Activated B cell treated with CpG ODN at 0.5 μM for 24 hours (primary cell): ENCODE results near the gene ADD2. TPM values are rescaled to one million over a fixed set of nuclear protein-coding genes. Genes with fewer than 3 reads are reported as not detected.

Experiments used
- ATAC-seq: fragments of 200-7000 bp; cut with Tn5 transposase; one replicate; pipeline ENCODE4 v1.10.0; 2021; ENCODE audit warnings: low read depth, mild to moderate bottlenecking, moderate library complexity
- CTCF ChIA-PET: fragments of 350-600 bp; sonication (Branson Sonifier 250); formaldehyde crosslinking; loops from one replicate; lab custom pipeline; 2021; ENCODE audit warnings: antibody characterized with exemption; lab: Charles Lee
- POLR2A ChIA-PET: fragments of 350-600 bp; sonication (Branson Sonifier 250); formaldehyde crosslinking; loops from one replicate; lab custom pipeline; 2021; ENCODE audit warnings: antibody characterized with exemption; lab: Charles Lee
- DNase-seq: peaks from one replicate; pipeline ENCODE4 v3.0.0; 2022
- H3K27ac Mint-ChIP-seq: one replicate; pipeline ENCODE4 v1.8.0; 2020; ENCODE audit warnings: mixed read lengths
- H3K27me3 Mint-ChIP-seq: one replicate; pipeline ENCODE4 v1.8.0; 2021; ENCODE audit warnings: mixed read lengths
- H3K36me3 Mint-ChIP-seq: one replicate; pipeline ENCODE4 v1.8.0; 2021; ENCODE audit warnings: low read depth, mixed read lengths
- H3K4me1 Mint-ChIP-seq: one replicate; pipeline ENCODE4 v1.8.0; 2021; ENCODE audit warnings: mixed read lengths
- H3K4me3 Mint-ChIP-seq: one replicate; pipeline ENCODE4 v1.8.0; 2020; ENCODE audit warnings: mild to moderate bottlenecking, mixed read lengths
- H3K9me3 Mint-ChIP-seq: one replicate; pipeline ENCODE4 v1.8.0; 2020; ENCODE audit warnings: mixed read lengths
- intact Hi-C: fragments of 100-400 bp; cut with micrococcal nuclease; formaldehyde crosslinking; loops from one replicate; pipeline ENCODE4 v1.15.1; 2024
- total RNA-seq: library from RNA; stranded (reverse); gene quantifications from 2 replicates; pipeline ENCODE4 v1.2.3, GENCODE V29; 2022
- TF ChIP-seq, protein P1 (sequence below): fragments of 200-600 bp; IDR thresholded peaks from one replicate; pipeline ENCODE4 v1.8.0; 2022; ENCODE audit warnings: antibody characterized with exemption, mild to moderate bottlenecking

The ADD2 gene
- total RNA-seq, 1 donor from 2014 or later = 12.5 TPM

- ChIA-PET CTCF (interaction anchor here (1.0 to 1.9 kb wide), 4 partner anchors 9 to 82 kb away, joined by 3 to 9 read pairs (median 5); partner anchors contain the start of gene FIGLA), POLR2A (interaction anchor here (1.0 kb wide), 1 partner anchor 45 kb away, joined by 3 read pairs; no protein-coding TSS in a partner anchor)
- H3K4me1 Mint-ChIP-seq = peaks cover 24% of the 10 kb centered on the region
- peak overlapping the region; percentile 67 for H3K4me3 Mint-ChIP-seq
- H3K27me3 Mint-ChIP-seq = peaks cover 21% of the 10 kb centered on the region
- DNase-seq (no peak), ATAC-seq (no peak)
- peak overlapping the region; percentile 47 for H3K27ac Mint-ChIP-seq
- H3K9me3 Mint-ChIP-seq = peaks cover 7% of the 10 kb centered on the region
- H3K36me3 Mint-ChIP-seq = no peaks in the 10 kb centered on the region
- TF ChIP-seq, protein P1, sequence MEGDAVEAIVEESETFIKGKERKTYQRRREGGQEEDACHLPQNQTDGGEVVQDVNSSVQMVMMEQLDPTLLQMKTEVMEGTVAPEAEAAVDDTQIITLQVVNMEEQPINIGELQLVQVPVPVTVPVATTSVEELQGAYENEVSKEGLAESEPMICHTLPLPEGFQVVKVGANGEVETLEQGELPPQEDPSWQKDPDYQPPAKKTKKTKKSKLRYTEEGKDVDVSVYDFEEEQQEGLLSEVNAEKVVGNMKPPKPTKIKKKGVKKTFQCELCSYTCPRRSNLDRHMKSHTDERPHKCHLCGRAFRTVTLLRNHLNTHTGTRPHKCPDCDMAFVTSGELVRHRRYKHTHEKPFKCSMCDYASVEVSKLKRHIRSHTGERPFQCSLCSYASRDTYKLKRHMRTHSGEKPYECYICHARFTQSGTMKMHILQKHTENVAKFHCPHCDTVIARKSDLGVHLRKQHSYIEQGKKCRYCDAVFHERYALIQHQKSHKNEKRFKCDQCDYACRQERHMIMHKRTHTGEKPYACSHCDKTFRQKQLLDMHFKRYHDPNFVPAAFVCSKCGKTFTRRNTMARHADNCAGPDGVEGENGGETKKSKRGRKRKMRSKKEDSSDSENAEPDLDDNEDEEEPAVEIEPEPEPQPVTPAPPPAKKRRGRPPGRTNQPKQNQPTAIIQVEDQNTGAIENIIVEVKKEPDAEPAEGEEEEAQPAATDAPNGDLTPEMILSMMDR = no peak
- intact Hi-C loops = loop anchor here (5.0 kb wide), 4 partner anchors 66 to 466 kb away; partner anchors contain the start of gene FAM136A
These were observed 638 bp upstream of the ADD2 start for GRCh38 chr2:70768590-70769085.

GRCh38 chr2:70767079-70767698 lies 811 bp downstream of the ADD2 start:
- ChIA-PET POLR2A (no interaction called here), CTCF (interaction anchor here (0.7 to 1.9 kb wide), 5 partner anchors 8 to 111 kb away, joined by 3 to 9 read pairs (median 3); partner anchors contain the start of gene FIGLA)
- TF ChIP-seq, protein P1 = no peak
- H3K4me1 Mint-ChIP-seq = peaks cover 24% of the 10 kb centered on the region
- DNase-seq (peak; percentile 39), ATAC-seq (peak; percentile 69)
- peaks cover 15% of the 10 kb centered on the region for H3K27me3 Mint-ChIP-seq
- no peaks in the 10 kb centered on the region for H3K9me3 Mint-ChIP-seq
- intact Hi-C loops = loop anchor here (5.0 kb wide), 4 partner anchors 65 to 465 kb away; partner anchors contain the start of gene FAM136A
- peak overlapping the region; percentile 90 for H3K4me3 Mint-ChIP-seq
- peak overlapping the region; percentile 85 for H3K27ac Mint-ChIP-seq
- H3K36me3 Mint-ChIP-seq = no peaks in the 10 kb centered on the region

DNA sequence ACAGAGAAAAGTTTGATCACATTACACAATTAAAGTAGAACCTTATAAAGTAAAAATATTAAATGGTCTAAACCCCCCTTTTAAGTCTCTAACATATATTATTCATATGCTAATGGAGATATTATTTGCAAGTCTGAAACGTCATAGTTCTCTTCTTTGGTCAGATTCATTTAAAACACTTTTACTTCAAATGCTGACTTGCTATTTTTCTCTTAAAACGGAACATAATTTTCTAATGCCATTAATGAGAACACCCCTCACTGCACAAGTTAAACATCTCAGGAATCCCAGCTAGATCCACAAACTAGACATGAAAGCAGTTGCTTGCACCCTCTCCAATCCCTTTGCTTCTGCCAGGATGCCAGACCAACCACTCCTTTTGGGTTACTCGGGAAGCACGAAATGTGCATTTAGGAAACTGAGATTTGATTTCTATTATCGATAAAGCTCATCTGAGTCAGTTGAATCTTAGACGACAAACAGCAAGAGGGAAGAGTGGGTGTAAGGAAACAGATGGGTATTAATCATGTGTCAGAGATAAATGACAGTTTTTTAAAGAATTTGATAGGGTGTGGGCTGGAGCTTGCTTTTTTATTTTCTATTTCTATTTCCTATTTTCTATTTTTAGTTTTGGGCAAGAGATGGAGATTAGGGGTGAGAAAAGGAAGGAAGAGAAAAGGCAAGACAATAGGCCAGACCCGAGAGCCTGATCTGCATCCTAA lies 1.5 kb downstream of the ADD2 start:
- H3K9me3 Mint-ChIP-seq = no peaks in the 10 kb centered on the region
- peaks cover 15% of the 10 kb centered on the region for H3K27me3 Mint-ChIP-seq
- POLR2A ChIA-PET = no interaction called here
- CTCF ChIA-PET = no interaction called here
- H3K36me3 Mint-ChIP-seq = no peaks in the 10 kb centered on the region
- ATAC-seq (no peak), DNase-seq (no peak)
- H3K4me3 Mint-ChIP-seq = peak overlapping the region; percentile 86
- TF ChIP-seq, protein P1 = no peak
- H3K27ac Mint-ChIP-seq = peak overlapping the region; percentile 36
- peaks cover 24% of the 10 kb centered on the region for H3K4me1 Mint-ChIP-seq
- intact Hi-C loops = loop anchor here (5.0 kb wide), 4 partner anchors 64 to 464 kb away; partner anchors contain the start of gene FAM136A

- POLR2A ChIA-PET = no interaction called here
These were observed 2.5 kb downstream of the ADD2 start for GRCh38 chr2:70765507-70765906.

More at GRCh38 chr2:70765507-70765906, 2.5 kb downstream of the ADD2 start:
- ATAC-seq (no peak), DNase-seq (no peak)
- Mint-ChIP-seq H3K27ac (no peak overlapping the region), H3K4me3 (no peak overlapping the region), H3K4me1 (peaks cover 24% of the 10 kb centered on the region), H3K36me3 (no peaks in the 10 kb centered on the region), H3K9me3 (no peaks in the 10 kb centered on the region), H3K27me3 (peaks cover 10% of the 10 kb centered on the region)
- intact Hi-C loops = loop anchor here (5.0 kb wide), 4 partner anchors 63 to 463 kb away; partner anchors contain the start of gene FAM136A
- TF ChIP-seq, protein P1 = no peak
- CTCF ChIA-PET = no interaction called here
